ENCODE measurements around the gene SSRP1.
A peak's percentile ranks its signal among the peaks of the same experiment; 100 is the strongest.
"Not testable (repeated sequence)": the region's sequence is repeated elsewhere in the genome, so short reads cannot be mapped to it uniquely, and the experiment has no call there.

Gene SSRP1

DNA sequence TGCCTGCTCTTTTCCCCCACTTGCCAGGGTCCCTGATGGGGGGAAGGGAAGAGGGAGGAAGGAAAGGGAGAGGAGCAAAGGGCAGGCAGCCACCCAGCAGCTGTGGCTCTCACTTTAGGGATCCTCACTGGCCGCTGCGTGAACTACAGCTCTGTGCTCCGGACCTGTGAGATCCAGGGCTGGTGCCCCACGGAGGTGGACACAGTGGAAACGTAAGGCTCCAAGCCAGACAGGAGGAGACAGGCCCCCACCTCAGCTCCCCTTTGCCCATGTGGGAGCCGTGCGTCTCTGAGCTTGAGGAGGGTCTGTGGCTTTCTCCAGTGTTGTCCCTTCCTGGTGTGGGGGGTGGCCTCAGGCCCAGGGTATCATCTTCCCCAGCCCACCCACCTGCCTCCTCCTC lies 12.4 kb upstream of the SSRP1 start:
- H3K9ac ChIP-seq (ENCODE audit: low read length in 2 of 2) = no peak overlapping the region

DNA sequence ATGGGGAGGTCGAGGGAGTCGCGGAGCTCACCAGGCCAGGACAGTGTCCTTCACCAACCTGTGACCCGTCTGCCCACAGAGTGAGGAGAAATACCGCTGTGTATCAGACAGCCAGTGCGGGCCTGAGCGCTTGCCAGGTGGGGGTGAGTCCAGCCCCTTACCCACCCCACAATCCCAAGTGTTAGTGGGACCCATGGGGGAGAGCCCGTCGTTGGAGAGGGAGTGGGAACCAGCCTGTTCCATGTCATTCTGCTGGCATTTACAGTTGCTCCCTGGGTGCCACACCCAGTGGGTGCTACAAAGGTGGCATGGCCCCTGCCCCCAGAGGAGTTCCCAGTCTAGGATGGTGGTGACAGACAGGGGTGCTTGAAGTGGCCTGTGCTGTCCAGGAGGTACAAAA lies 11.6 kb upstream of the SSRP1 start:
- Histone ChIP-seq H3K27ac (ENCODE audit: low read length) (no peak overlapping the region), H3K36me3 (ENCODE audit: control insufficient read depth in 2 of 2, insufficient read depth in 2 of 2, low read length in 2 of 2) (no peaks in the 10 kb centered on the region), H3K27me3 (ENCODE audit: control insufficient read depth in 1 of 2, insufficient read depth in 2 of 2, low read length in 2 of 2) (no peaks in the 10 kb centered on the region), H3K4me1 (ENCODE audit: control insufficient read depth, insufficient read depth, low read length) (peaks cover 5% of the 10 kb centered on the region), H3K4me3 (ENCODE audit: low read length in 2 of 2) (no peak overlapping the region), H3K9me3 (ENCODE audit: control insufficient read depth in 2 of 2, low read length in 2 of 2) (no peaks in the 10 kb centered on the region), H3K9ac (ENCODE audit: low read length in 2 of 2) (no peak overlapping the region)

More for the DNA sequence above, 12.4 kb upstream of the SSRP1 start:
- Histone ChIP-seq H3K27me3 (ENCODE audit: control insufficient read depth in 1 of 2, insufficient read depth in 2 of 2, low read length in 2 of 2) (no peaks in the 10 kb centered on the region), H3K4me3 (ENCODE audit: low read length in 2 of 2) (no peak overlapping the region), H3K9me3 (ENCODE audit: control insufficient read depth in 2 of 2, low read length in 2 of 2) (no peaks in the 10 kb centered on the region), H3K4me1 (ENCODE audit: control insufficient read depth, insufficient read depth, low read length) (peaks cover 5% of the 10 kb centered on the region), H3K36me3 (ENCODE audit: control insufficient read depth in 2 of 2, insufficient read depth in 2 of 2, low read length in 2 of 2) (no peaks in the 10 kb centered on the region), H3K27ac (ENCODE audit: low read length) (no peak overlapping the region)

DNA sequence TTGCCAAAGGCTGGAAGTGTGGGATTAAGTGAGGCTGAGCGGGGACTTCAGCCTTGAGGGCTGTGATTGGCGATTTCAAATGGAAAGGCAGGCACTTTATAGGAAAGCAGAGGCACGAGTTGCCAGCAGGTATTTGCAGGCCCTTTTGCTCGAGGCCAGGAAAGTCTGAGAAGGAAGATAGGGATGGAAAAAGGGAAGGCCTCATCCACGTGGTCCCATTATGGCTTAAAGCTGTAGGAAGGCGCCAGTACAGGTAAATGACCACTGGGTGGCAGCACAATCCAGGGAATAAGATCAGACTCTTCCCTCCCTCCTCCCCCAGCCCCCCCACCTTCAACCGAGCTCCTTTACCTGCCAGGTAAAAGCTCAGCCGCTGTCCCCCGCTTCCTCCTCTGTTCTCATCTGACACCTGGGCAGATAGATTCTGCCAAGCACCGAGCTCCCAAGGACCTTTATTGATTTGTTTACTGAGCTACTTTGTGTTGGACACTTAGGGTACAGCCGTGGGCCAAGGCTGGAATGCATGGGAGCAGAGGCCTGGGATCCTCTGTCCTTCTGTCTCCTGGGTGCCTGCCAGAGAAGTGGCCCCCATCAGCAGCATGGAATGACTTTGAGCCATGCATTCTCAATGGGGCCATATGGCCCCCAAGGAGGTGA lies 10.0 kb upstream of the SSRP1 start:
- H3K4me1 ChIP-seq (ENCODE audit: control insufficient read depth, insufficient read depth, low read length) = peaks cover 5% of the 10 kb centered on the region
- H3K36me3 ChIP-seq (ENCODE audit: control insufficient read depth in 2 of 2, insufficient read depth in 2 of 2, low read length in 2 of 2) = no peaks in the 10 kb centered on the region
- no peaks in the 10 kb centered on the region for H3K9me3 ChIP-seq (ENCODE audit: control insufficient read depth in 2 of 2, low read length in 2 of 2)
- H3K4me3 ChIP-seq (ENCODE audit: low read length in 2 of 2) = no peak overlapping the region
- no peak overlapping the region for H3K27ac ChIP-seq (ENCODE audit: low read length)
- no peaks in the 10 kb centered on the region for H3K27me3 ChIP-seq (ENCODE audit: control insufficient read depth in 1 of 2, insufficient read depth in 2 of 2, low read length in 2 of 2)
- H3K9ac ChIP-seq (ENCODE audit: low read length in 2 of 2) = no peak overlapping the region

DNA sequence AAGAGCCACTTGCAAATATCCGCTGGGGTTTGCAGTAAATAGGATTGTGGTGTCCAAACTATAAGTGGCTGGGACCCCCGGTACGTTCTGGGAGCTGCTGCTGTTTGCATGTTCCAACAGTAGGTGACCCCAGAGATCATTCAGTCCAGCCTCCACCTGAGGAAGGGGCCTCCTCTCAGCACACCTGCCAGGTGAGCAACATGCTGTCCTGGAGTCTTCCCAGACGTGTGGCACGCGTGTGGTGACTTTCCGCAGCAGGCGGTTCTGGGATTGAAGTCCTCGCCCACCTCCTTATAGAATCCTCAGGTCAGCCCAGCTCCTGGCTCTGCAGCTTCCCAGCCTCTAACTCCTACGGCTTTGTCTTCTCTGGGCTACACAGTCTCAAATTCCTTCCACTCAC lies 9.1 kb upstream of the SSRP1 start:
- no peaks in the 10 kb centered on the region for H3K9me3 ChIP-seq (ENCODE audit: control insufficient read depth in 2 of 2, low read length in 2 of 2)
- no peaks in the 10 kb centered on the region for H3K36me3 ChIP-seq (ENCODE audit: control insufficient read depth in 2 of 2, insufficient read depth in 2 of 2, low read length in 2 of 2)
- H3K27me3 ChIP-seq (ENCODE audit: control insufficient read depth in 1 of 2, insufficient read depth in 2 of 2, low read length in 2 of 2) = peaks cover 0 to under 1% of the 10 kb centered on the region in 2 donors
- H3K4me3 ChIP-seq (ENCODE audit: low read length in 2 of 2) = no peak overlapping the region
- H3K9ac ChIP-seq (ENCODE audit: low read length in 2 of 2) = no peak overlapping the region
- H3K4me1 ChIP-seq (ENCODE audit: control insufficient read depth, insufficient read depth, low read length) = peaks cover 4% of the 10 kb centered on the region
- no peak overlapping the region for H3K27ac ChIP-seq (ENCODE audit: low read length)

DNA sequence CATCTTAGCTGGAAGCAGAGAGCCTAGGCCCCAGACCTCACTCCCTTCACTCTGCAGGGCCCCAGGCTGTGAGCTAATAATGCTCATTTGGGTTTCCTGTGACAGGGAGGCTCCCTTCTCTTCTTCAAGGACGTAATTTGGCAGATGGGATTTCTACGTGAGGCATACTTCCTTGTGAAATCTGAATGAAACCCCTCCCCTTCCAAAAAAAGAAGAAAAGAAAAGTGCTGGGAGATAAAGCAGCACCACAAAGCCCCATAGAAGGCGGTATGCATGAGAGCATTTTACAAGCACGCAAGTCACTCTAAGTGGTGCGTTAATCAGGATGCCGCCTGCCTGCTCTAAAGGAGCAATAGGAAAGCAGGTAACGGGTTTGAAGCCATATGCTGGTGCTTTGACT lies 8.1 kb upstream of the SSRP1 start:
- Histone ChIP-seq H3K9me3 (ENCODE audit: control insufficient read depth in 2 of 2, low read length in 2 of 2) (no peaks in the 10 kb centered on the region), H3K36me3 (ENCODE audit: control insufficient read depth in 2 of 2, insufficient read depth in 2 of 2, low read length in 2 of 2) (no peaks in the 10 kb centered on the region), H3K27ac (ENCODE audit: low read length) (no peak overlapping the region), H3K4me1 (ENCODE audit: control insufficient read depth, insufficient read depth, low read length) (no peaks in the 10 kb centered on the region), H3K4me3 (ENCODE audit: low read length in 2 of 2) (no peak overlapping the region), H3K9ac (ENCODE audit: low read length in 2 of 2) (no peak overlapping the region), H3K27me3 (ENCODE audit: control insufficient read depth in 1 of 2, insufficient read depth in 2 of 2, low read length in 2 of 2) (peaks cover 0 to 2% of the 10 kb centered on the region in 2 donors)

DNA sequence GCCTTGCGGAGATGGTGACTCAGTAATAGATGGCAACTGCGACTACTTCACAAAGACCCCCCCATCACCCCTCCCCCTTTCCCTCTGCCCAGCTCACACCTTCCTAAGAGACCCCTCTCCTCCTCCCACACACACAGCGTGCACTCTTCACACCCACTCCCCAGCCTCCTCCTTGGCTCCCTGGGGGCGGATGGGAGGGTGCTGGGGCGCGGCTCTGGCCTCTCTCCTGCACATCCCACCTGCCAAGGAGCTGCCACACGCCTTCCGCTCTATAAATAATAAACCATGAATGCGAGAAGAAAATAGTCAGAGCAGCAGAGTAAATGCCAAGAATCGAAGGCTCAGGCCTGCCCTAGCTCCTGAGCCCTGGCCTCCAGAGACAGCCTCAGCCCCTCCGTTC lies 7.0 kb upstream of the SSRP1 start:
- no peaks in the 10 kb centered on the region for H3K36me3 ChIP-seq (ENCODE audit: control insufficient read depth in 2 of 2, insufficient read depth in 2 of 2, low read length in 2 of 2)
- no peaks in the 10 kb centered on the region for H3K9me3 ChIP-seq (ENCODE audit: control insufficient read depth in 2 of 2, low read length in 2 of 2)
- H3K9ac ChIP-seq (ENCODE audit: low read length in 2 of 2) = no peak overlapping the region
- no peak overlapping the region for H3K4me3 ChIP-seq (ENCODE audit: low read length in 2 of 2)
- H3K4me1 ChIP-seq (ENCODE audit: control insufficient read depth, insufficient read depth, low read length) = no peaks in the 10 kb centered on the region
- peaks cover 0 to 2% of the 10 kb centered on the region in 2 donors for H3K27me3 ChIP-seq (ENCODE audit: control insufficient read depth in 1 of 2, insufficient read depth in 2 of 2, low read length in 2 of 2)
- no peak overlapping the region for H3K27ac ChIP-seq (ENCODE audit: low read length)

DNA sequence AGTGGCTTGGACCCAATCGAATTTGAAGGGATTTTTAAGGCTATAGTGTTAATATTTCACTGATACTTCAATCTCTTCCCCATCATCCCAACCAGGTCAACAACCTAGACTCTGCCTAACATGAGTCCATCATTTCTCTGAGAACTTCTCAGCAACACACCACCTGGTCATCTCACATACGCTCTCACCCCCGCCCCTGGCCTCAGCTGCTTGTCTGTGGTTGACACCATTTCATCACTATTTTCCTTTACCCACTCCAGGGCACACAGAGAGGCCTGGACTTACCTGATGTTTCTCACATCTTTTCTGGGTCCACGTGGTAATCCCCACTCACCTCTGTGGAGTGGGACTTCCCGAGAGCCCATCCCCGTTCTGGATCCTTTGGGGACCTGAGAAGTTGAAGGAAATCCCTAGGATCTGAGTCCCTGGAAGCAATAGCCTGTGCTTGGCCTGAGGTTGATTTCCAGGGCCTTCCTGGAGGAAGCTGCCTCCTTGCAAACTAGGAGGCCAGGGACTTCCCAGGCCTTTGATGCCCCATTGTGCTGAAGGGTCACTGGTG lies 5.6 kb upstream of the SSRP1 start:
- peaks cover 1% of the 10 kb centered on the region for H3K4me1 ChIP-seq (ENCODE audit: control insufficient read depth, insufficient read depth, low read length)
- no peak overlapping the region for H3K4me3 ChIP-seq (ENCODE audit: low read length in 2 of 2)
- H3K36me3 ChIP-seq (ENCODE audit: control insufficient read depth in 2 of 2, insufficient read depth in 2 of 2, low read length in 2 of 2) = no peaks in the 10 kb centered on the region
- no peak overlapping the region for H3K9ac ChIP-seq (ENCODE audit: low read length in 2 of 2)
- H3K9me3 ChIP-seq (ENCODE audit: control insufficient read depth in 2 of 2, low read length in 2 of 2) = no peaks in the 10 kb centered on the region
- peaks cover 0 to 2% of the 10 kb centered on the region in 2 donors for H3K27me3 ChIP-seq (ENCODE audit: control insufficient read depth in 1 of 2, insufficient read depth in 2 of 2, low read length in 2 of 2)
- no peak overlapping the region for H3K27ac ChIP-seq (ENCODE audit: low read length)

DNA sequence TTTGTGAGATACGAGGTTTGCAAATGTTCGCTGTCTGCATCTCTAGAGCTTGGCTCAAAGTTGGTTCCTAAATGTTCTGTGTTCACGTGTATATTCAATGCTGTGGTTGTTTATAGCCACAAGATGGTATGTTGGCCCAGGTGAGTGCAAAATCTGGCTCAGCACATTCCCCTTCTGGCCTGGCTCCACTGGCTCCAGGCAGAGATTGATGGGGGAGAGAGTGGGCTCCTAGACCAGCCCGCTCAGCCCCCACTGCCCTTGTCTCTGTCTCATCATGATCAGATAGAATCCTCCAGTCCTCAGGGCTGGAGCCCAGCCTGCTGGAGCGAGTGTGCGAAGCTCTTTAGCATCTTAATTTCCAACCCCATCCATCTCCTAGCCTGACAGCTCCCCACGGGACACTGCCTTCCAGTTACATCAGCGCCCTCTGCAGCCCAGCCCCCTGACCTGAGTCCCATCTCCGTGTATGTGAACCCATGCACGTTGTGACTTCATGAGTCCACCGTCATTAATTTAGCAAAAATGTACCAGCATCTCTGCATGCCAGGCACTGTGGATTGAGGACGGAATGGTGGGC lies 4.4 kb upstream of the SSRP1 start:
- Histone ChIP-seq H3K27ac (ENCODE audit: low read length) (no peak overlapping the region), H3K9me3 (ENCODE audit: control insufficient read depth in 2 of 2, low read length in 2 of 2) (no peaks in the 10 kb centered on the region), H3K4me1 (ENCODE audit: control insufficient read depth, insufficient read depth, low read length) (peaks cover 9% of the 10 kb centered on the region), H3K4me3 (ENCODE audit: low read length in 2 of 2) (no peak overlapping the region), H3K36me3 (ENCODE audit: control insufficient read depth in 2 of 2, insufficient read depth in 2 of 2, low read length in 2 of 2) (no peaks in the 10 kb centered on the region), H3K9ac (ENCODE audit: low read length in 2 of 2) (no peak overlapping the region), H3K27me3 (ENCODE audit: control insufficient read depth in 1 of 2, insufficient read depth in 2 of 2, low read length in 2 of 2) (peaks cover 0 to 2% of the 10 kb centered on the region in 2 donors)

DNA sequence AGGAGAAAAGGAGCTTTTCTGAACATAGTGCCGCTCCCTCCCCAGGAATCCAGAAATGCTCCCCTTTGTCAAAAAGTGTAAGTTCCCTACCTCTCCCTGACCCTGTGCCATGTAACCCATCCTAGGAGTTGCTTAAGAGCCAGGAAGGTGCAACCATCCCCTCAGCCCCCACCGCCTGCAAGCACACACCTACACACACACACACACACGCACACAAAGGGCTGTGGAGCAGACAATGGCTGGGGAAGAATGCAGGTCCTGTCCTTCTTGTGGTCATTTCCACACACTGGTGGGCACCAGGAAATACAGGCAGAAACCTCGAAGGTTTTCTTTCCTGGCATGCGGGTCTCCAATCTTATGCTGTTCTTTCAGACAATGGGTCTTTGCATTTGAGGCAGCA lies 3.6 kb upstream of the SSRP1 start:
- no peak overlapping the region for H3K4me3 ChIP-seq (ENCODE audit: low read length in 2 of 2)
- no peak overlapping the region for H3K9ac ChIP-seq (ENCODE audit: low read length in 2 of 2)
- no peaks in the 10 kb centered on the region for H3K9me3 ChIP-seq (ENCODE audit: control insufficient read depth in 2 of 2, low read length in 2 of 2)
- H3K27ac ChIP-seq (ENCODE audit: low read length) = no peak overlapping the region
- no peaks in the 10 kb centered on the region for H3K36me3 ChIP-seq (ENCODE audit: control insufficient read depth in 2 of 2, insufficient read depth in 2 of 2, low read length in 2 of 2)
- peaks cover 0 to 2% of the 10 kb centered on the region in 2 donors for H3K27me3 ChIP-seq (ENCODE audit: control insufficient read depth in 1 of 2, insufficient read depth in 2 of 2, low read length in 2 of 2)
- H3K4me1 ChIP-seq (ENCODE audit: control insufficient read depth, insufficient read depth, low read length) = peaks cover 17% of the 10 kb centered on the region

DNA sequence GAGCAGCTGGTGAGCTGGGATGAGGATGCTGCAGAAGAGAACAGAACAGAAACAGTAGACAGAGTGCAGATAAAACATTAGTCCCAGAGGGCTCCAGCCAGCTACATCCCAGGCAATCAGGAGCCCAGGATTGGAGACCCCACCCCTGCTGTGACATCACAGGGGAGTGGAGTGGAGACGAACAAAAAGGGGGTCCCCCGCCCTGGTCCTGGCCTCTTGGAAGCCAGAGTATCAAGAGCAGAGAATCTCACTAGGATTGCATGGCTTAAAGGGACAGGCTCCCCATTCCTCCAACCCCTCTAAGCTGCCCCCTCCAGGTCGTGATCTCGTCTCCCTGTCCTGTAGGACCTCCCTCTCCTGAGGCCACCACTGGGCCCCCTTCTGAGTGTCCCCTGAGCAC lies 2.5 kb upstream of the SSRP1 start, which contains the start of gene P2RX3:
Gene P2RX3, plus strand, starts transcription at position 211 of the 400 bp plus-strand sequence. CDS start 199 bp downstream, outside the sequence.
- peaks cover 0 to 4% of the 10 kb centered on the region in 2 donors for H3K36me3 ChIP-seq (ENCODE audit: control insufficient read depth in 2 of 2, insufficient read depth in 2 of 2, low read length in 2 of 2)
- H3K27ac ChIP-seq (ENCODE audit: low read length) = no peak within 1 kb of the TSS
- H3K27me3 ChIP-seq (ENCODE audit: control insufficient read depth in 1 of 2, insufficient read depth in 2 of 2, low read length in 2 of 2) = peaks cover 0 to 2% of the 10 kb centered on the region in 2 donors
- H3K4me1 ChIP-seq (ENCODE audit: control insufficient read depth, insufficient read depth, low read length) = peaks cover 19% of the 10 kb centered on the region
- no peaks in the 10 kb centered on the region for H3K9me3 ChIP-seq (ENCODE audit: control insufficient read depth in 2 of 2, low read length in 2 of 2)
- no peak within 1 kb of the TSS for H3K4me3 ChIP-seq (ENCODE audit: low read length in 2 of 2)
- no peak within 1 kb of the TSS for H3K9ac ChIP-seq (ENCODE audit: low read length in 2 of 2)

DNA sequence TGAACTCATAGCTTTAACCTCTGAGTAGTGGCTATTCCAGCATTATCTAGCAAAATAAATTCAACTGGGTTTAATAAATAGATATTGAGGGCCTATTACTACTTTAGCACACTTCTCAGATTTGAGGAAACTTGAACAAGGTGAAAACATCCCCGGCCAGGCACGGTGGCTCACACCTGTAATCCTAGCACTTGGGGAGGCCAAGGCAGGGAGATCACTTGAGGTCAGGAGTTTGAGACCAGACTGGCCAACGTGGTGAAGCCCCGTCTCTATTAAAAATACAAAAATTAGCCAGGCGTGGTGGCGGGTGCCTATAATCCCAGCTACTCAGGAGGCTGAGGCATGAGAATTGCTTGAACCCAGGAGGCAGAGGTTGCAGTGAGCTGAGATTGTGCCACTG lies 1.2 kb upstream of the SSRP1 start:
- Histone ChIP-seq H3K4me1 (ENCODE audit: control insufficient read depth, insufficient read depth, low read length) (peaks cover 19% of the 10 kb centered on the region), H3K36me3 (ENCODE audit: control insufficient read depth in 2 of 2, insufficient read depth in 2 of 2, low read length in 2 of 2) (peaks cover 12 to 16% of the 10 kb centered on the region in 2 donors), H3K4me3 (ENCODE audit: low read length in 2 of 2) (peak overlapping the region in 1 of 2 donors; percentile 81)
- not testable (repeated sequence) for H3K9ac ChIP-seq (ENCODE audit: low read length in 2 of 2); H3K27ac ChIP-seq (ENCODE audit: low read length); H3K9me3 ChIP-seq (ENCODE audit: control insufficient read depth in 2 of 2, low read length in 2 of 2); H3K27me3 ChIP-seq (ENCODE audit: control insufficient read depth in 1 of 2, insufficient read depth in 2 of 2, low read length in 2 of 2)

Measured in stomach smooth muscle (tissue), 2 donors.